HG03159 (cell line): ENCODE results near the gene RAD9A.

ENCODE experiments used
- ATAC-seq: cut with Tn5 transposase; IDR thresholded peaks from one replicate; pipeline ENCODE4 v1.9.1; 2021; ENCODE audit warnings: mild to moderate bottlenecking, moderate library complexity; ENCODE audit not compliant: unreplicated experiment

Gene RAD9A

GRCh38 chr11:67356864-67357561 is 34.8 kb upstream of the RAD9A start:
- no peak for ATAC-seq

DNA sequence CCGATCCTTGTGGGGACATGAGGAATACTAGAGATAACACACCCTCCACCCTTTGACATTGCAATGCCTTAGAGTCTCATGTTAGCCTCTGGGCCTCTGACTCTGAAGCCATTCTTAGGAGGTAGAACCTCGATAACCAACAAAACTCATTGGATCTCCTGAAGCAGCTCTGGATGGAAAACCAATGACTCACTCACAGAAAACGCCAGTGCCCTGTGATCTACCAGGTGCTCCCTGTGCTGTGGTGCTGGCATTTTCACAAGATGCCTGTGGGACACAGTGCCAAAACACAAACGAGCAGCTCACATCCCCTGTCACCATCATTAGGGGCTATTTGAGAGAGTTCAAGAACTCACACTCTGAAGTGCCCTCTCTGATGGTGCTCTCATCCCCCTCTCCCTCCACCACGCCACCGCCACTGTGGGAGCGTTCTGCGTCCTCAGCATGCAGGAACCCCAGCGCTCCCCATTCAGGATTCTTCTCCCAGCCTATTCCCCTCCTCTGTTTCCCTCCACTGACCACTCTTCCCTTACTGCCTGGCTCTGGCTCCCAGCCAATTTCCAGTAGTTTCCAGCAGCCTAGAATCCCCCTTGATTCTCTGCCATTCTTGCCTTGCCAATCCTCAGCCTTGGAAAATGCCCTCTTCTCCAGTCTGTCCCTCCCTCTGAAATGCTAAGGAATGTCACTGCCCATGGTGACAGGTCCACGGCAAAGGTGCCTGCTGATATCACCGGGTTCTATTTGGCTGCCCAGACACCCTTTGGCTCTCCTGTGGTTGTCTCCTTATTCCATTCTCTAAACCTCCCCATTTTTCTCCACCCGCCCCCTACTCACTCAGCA is 33.7 kb upstream of the RAD9A start:
- no peak for ATAC-seq

DNA sequence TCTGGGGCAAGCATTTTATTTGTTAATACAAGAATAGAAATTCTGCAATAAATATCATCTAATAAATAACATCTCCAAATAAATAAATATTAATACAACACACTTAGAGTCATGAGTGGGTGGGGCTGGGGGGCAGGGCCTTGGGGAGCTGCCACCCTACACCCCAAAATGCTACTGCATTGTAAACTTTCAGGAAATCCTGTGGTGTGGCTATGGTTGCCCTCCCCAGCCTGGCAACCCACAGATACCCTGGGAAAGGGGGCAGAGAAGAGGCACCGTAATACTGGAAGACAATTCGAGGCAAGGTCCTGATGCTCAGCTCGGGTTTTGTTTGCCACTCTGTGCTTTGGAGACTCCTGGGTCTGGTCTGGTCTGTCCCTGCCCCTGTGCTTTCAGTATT is 27.6 kb upstream of the RAD9A start:
- no peak for ATAC-seq

GRCh38 chr11:67364783-67365722 is 26.7 kb upstream of the RAD9A start:
- no peak for ATAC-seq

DNA sequence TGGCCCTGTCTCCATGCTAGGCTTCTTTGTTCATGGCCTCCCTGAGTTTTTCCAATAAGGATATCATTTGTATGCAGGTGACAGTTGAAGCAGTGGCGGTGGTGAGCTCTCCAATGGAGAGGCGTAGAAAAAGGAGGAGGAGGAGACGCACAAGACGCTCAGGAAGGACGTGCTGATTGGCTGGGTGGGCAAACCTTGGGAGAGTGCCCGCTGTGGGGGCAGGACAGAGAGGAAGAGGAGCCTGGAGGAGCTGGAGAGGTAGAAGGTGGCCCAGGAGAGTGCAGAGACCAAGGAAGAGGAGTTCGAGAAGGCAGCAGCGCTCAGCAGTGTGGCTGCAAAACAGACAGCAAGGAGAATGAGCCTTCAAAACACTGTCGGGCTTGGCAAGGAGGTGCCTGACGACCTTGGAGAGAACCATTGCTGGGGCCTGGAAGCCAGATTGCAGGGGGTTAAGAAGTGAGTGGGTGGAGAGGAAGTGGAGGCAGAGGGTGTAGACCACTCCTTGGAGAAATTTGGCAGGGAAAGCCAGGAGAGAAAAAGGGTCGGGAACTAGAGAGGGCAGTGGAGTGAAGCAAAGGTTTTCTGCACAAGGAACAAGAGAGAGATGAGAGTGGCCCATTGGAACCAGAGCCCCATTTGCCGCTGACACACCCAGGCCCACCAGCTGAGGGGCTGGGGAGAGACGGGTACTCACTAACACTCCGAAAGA is 25.9 kb upstream of the RAD9A start:
- ATAC-seq = no peak

GRCh38 chr11:67366546-67366945 is 25.2 kb upstream of the RAD9A start:
- no peak for ATAC-seq

- no peak for ATAC-seq
These were observed 24.6 kb upstream of the RAD9A start for GRCh38 chr11:67366961-67367760.

GRCh38 chr11:67367761-67368227 is 24.0 kb upstream of the RAD9A start:
- no peak for ATAC-seq

DNA sequence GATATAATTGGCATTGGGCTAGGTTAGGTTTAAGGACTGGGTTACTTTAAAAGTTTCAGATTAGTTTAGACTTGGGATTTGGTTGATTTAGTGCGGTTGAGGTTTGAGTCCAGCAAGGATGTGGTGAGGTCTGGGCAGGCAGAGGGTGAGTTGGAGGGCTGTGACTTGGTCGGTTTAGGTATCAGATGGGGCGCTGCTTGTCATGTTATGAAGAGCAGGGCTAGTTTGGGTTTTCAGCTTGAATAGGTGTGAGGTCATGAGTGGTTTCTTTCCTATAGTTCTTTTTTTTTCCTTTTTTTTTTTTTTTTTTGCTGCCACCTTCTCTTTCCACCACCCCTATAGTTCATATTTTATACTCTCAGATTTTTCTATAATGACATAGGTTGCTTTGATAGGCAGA is 23.2 kb upstream of the RAD9A start:
- no peak for ATAC-seq

GRCh38 chr11:67369275-67369674 is 22.5 kb upstream of the RAD9A start:
- ATAC-seq = no peak

DNA sequence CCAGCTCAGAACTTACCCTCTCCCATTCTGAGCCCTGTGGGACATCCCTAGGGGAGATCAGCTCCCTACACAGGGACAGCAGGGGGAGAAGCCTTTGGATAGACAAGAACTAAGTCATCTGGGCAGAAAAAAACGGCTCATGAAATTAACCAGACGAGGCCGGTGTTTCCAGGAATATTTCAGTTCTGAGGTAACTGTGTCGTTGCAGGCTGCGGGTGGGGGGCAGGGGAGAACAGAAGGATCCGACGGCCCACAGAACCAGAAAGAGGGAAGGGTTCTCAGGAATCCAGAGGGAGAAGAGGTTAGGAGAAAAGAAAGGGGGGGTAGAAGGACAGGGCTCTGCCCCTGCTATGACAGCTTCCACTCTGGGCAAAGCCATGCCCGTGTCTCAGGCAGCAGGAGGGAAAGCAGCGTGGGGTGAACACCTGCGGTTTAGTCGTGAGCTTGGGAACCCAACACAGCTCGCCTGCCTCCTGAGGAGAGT is 21.9 kb upstream of the RAD9A start:
- no peak for ATAC-seq

DNA sequence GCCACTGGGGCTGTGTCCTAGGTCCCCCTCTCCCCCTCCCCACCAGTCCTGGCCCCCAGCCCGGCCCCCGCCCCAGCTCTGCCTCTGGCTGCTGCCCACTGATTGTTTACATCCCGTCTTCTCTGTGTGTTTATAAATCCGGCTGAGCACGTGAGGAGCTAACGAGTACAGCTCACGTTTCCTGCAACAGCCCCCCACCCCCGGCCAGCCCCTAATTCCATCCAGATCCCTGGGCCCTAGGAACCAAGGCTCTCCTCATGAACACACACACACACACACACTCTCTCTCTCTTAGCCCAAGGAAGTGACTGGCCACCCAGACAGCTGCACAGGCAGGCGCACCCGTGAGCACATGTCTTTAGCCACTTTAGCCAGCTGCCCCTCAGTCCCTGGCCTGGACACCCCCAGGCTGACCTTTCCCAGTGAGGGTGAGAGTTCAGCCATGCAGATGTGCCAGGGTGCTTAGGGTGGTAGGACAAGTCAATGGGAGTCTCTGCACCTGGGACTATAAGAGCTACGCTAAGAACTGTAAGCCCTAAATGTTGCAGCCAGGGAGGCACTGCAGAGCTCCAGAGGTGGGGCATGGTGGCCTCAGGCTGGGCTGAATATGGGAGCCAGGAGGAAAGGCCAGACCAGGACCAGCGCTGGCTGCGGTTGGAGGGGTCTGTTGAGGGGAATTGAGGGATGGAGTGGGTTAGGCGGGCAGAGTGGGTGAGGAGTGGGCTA is 21.3 kb upstream of the RAD9A start:
- ATAC-seq = no peak

DNA sequence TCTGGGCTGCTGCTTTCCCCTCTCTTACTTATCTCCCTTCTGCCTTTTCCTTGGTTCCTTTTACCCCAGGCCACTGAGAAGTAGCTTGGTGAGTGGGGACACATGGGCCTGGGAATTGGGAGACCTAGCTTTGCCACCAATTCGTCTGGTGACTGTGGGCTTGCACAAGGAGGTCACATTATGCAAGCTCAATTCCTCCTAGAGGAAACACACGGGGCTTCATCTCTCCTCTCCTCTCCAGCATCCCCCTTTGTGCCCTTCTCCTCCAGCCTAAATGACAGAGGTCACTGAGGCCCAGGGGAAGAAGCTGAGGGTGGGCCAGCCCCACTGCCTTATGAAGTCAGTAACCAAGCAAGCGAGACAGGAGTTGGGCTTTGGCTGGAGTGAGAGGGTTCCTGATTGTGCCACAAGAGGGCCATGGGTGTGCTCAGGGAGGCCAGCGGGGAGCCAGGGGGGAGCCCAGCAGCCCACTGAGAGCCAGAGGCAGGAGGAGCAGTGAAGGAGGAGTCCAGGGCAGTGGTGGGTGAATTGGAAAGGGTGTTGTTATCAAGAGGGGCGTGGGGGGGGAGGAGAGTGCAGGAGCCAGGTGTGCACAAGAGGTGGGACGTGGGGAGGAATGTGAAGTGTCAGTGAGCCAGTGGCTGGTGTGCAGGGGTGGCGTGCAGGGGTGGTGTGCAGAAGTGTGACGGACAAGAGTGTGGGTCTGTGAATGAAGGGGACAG is 20.4 kb upstream of the RAD9A start:
- ATAC-seq = no peak

GRCh38 chr11:67371911-67372320 is 19.9 kb upstream of the RAD9A start:
- no peak for ATAC-seq

GRCh38 chr11:67372321-67372992 is 19.3 kb upstream of the RAD9A start:
- ATAC-seq = no peak

GRCh38 chr11:67372993-67373647 is 18.7 kb upstream of the RAD9A start, which contains the start of gene CLCF1:
TSS of gene CLCF1 (minus strand) at chr11:67373598. CDS start at chr11:67373539, 59 bp downstream.
- ATAC-seq = no peak
